Upper lobe of left lung (tissue), 6 donors: ENCODE data around the gene GAST. TPM values are rescaled to one million over a fixed set of nuclear protein-coding genes. Genes with fewer than 3 reads are reported as not detected.

Experiments
- ATAC-seq, 2 donors: fragments of 200-7000 bp; cut with Tn5 transposase; one replicate each; pipeline ENCODE4 v1.9.1; 2022; ENCODE audit warnings: mild to moderate bottlenecking in 2 of 2, moderate library complexity in 2 of 2; ENCODE audit not compliant: low FRiP score in 2 of 2
- DNase-seq, 2 donors: peaks; one replicate each; pipeline ENCODE4 v3.0.0-alpha.2; 2019 to 2020
- H3K27ac ChIP-seq, 4 donors: fragments of 200-600 bp; sonication (generic); one replicate each; pipeline ENCODE4 v1.5.1; 2016 to 2019
- H3K27me3 ChIP-seq, 4 donors: fragments of 200-600 bp; sonication (generic); one replicate each; pipeline ENCODE4 v1.5.1; 2017 to 2019
- H3K36me3 ChIP-seq, 4 donors: fragments of 200-600 bp; sonication (generic); one replicate each; pipeline ENCODE4 v1.5.1; 2016 to 2019
- H3K4me1 ChIP-seq, 4 donors: fragments of 200-600 bp; sonication (generic); one replicate each; pipeline ENCODE4 v1.5.1; 2018 to 2019
- H3K4me3 ChIP-seq, 4 donors: fragments of 200-600 bp; sonication (generic); one replicate each; pipeline ENCODE4 v1.5.1; 2017 to 2019; ENCODE audit warnings: mild to moderate bottlenecking in 2 of 4, moderate library complexity in 1 of 4
- H3K9me3 ChIP-seq, 4 donors: fragments of 200-600 bp; sonication (generic); one replicate each; pipeline ENCODE4 v1.5.1; 2018 to 2019
- CTCF ChIP-seq, 6 experiments: fragments of 450-650 bp in 4 of 6; fragments of 200-600 bp in 2 of 6; sonication (generic) in 2 of 6; IDR thresholded peaks; one replicate each; pipeline ENCODE4 v1.5.1; 2016 to 2019; ENCODE audit warnings: antibody characterized with exemption in 6 of 6
- EP300 ChIP-seq, 4 donors: sonication (generic); formaldehyde crosslinking; IDR thresholded peaks; one replicate each; pipeline ENCODE4 v1.5.1; 2017; ENCODE audit warnings: antibody characterized with exemption in 4 of 4, control low read depth in 2 of 4
- POLR2A ChIP-seq, 4 donors: fragments of 450-650 bp; IDR thresholded peaks; one replicate each; pipeline ENCODE4 v1.5.1; 2016 to 2017; ENCODE audit warnings: antibody characterized with exemption in 4 of 4, mild to moderate bottlenecking in 2 of 4
- POLR2AphosphoS5 ChIP-seq, 2 donors: sonication (generic); formaldehyde crosslinking; IDR thresholded peaks; one replicate each; pipeline ENCODE4 v1.5.1; 2017; ENCODE audit warnings: antibody characterized with exemption in 2 of 2
- WGBS, 2 donors: methylation state at CpG; one replicate each; pipeline ENCODE4 v1.1.5; 2017 to 2018; 5-methylcytosine and 5-hydroxymethylcytosine counted together
- total RNA-seq, 6 donors: library from RNA; depleted of rRNA in 4 of 6; stranded (reverse); fragments of >200 nt in 4 of 6; gene quantifications; one replicate each; pipeline versions ENCODE4 v1.1.0 to v1.2.1, GENCODE V29; 2016 to 2021
- donor health status: DM: no; HTN: no; CAD: no; lungs with moderate emphysema.
- donor health status: DM: no; HTN: yes; CAD: no; lungs with severe emphysema.

Gene GAST
- total RNA-seq, 6 donors from 2014 or later, result not detected

- no peaks in the 10 kb centered on the region for H3K36me3 ChIP-seq
- 63 to 75% methylated on average over 9 of the region's 9 CpGs for WGBS, 2 donors
- H3K9me3 ChIP-seq, result no peaks in the 10 kb centered on the region
These were observed 29.6 kb downstream of the GAST start for GRCh38 chr17:41741709-41742108.

GRCh38 chr17:41748275-41748674, 36.1 kb downstream of the GAST start:
- ATAC-seq, result no peak
- TF ChIP-seq CTCF (IDR thresholded peaks at IDR 0.05) (no peak), POLR2AphosphoS5 (IDR thresholded peaks at IDR 0.05) (no peak), EP300 (IDR thresholded peaks at IDR 0.05) (no peak), POLR2A (IDR thresholded peaks at IDR 0.05) (no peak)
- no peak overlapping the region for H3K4me3 ChIP-seq
- H3K27ac ChIP-seq, result no peak overlapping the region
- no peaks in the 10 kb centered on the region for H3K9me3 ChIP-seq
- H3K4me1 ChIP-seq, result no peaks in the 10 kb centered on the region
- no peak for DNase-seq
- no peaks in the 10 kb centered on the region for H3K27me3 ChIP-seq
- H3K36me3 ChIP-seq, result no peaks in the 10 kb centered on the region
- 86 to 96% methylated on average over 6 of the region's 6 CpGs for WGBS, 2 donors

More at GRCh38 chr17:41741709-41742108, 29.6 kb downstream of the GAST start:
- no peak overlapping the region for H3K4me3 ChIP-seq
- no peak for ATAC-seq
- no peak for DNase-seq
- peaks cover 0 to 6% (median 1%) of the 10 kb centered on the region in 4 donors for H3K27me3 ChIP-seq
- H3K27ac ChIP-seq, result no peak overlapping the region
- peaks cover 0 to 10% (median 2%) of the 10 kb centered on the region in 4 donors for H3K4me1 ChIP-seq
- TF ChIP-seq CTCF (IDR thresholded peaks at IDR 0.05) (no peak), POLR2AphosphoS5 (IDR thresholded peaks at IDR 0.05) (no peak)

- no peak for TF ChIP-seq POLR2AphosphoS5 (IDR thresholded peaks at IDR 0.05)
- TF ChIP-seq EP300 (IDR thresholded peaks at IDR 0.05), result no peak
- TF ChIP-seq POLR2A (IDR thresholded peaks at IDR 0.05), result no peak
- no peak for TF ChIP-seq CTCF (IDR thresholded peaks at IDR 0.05)
- no peak overlapping the region for H3K4me3 ChIP-seq
- 90 to 96% methylated on average over 4 of the region's 4 CpGs for WGBS, 2 donors
- H3K36me3 ChIP-seq, result peaks cover 4 to 21% (median 15%) of the 10 kb centered on the region in 4 donors
- H3K4me1 ChIP-seq, result no peaks in the 10 kb centered on the region
- ATAC-seq, result no peak
- no peaks in the 10 kb centered on the region for H3K9me3 ChIP-seq
- no peak overlapping the region for H3K27ac ChIP-seq
- no peak for DNase-seq
- no peaks in the 10 kb centered on the region for H3K27me3 ChIP-seq
These were observed 38.7 kb downstream of the GAST start for GRCh38 chr17:41750862-41751261.

- 59 to 94% methylated on average over 3 of the region's 3 CpGs for WGBS, 2 donors
- no peaks in the 10 kb centered on the region for H3K9me3 ChIP-seq
- DNase-seq, result no peak
- no peak for ATAC-seq
- no peaks in the 10 kb centered on the region for H3K27me3 ChIP-seq
- peaks cover 7 to 25% (median 19%) of the 10 kb centered on the region in 4 donors for H3K36me3 ChIP-seq
- no peak overlapping the region for H3K27ac ChIP-seq
- H3K4me3 ChIP-seq, result no peak overlapping the region
- H3K4me1 ChIP-seq, result no peaks in the 10 kb centered on the region
- no peak for TF ChIP-seq POLR2AphosphoS5 (IDR thresholded peaks at IDR 0.05)
- no peak for TF ChIP-seq CTCF (IDR thresholded peaks at IDR 0.05)
- no peak for TF ChIP-seq EP300 (IDR thresholded peaks at IDR 0.05)
- no peak for TF ChIP-seq POLR2A (IDR thresholded peaks at IDR 0.05)
These were observed 39.2 kb downstream of the GAST start for GRCh38 chr17:41751288-41751687.

- 89 to 91% methylated on average over 11 to 12 of the region's 12 CpGs for WGBS, 2 donors
- Histone ChIP-seq H3K27ac (no peak overlapping the region), H3K4me1 (no peaks in the 10 kb centered on the region), H3K27me3 (no peaks in the 10 kb centered on the region), H3K36me3 (peaks cover 13 to 50% (median 44%) of the 10 kb centered on the region in 4 donors), H3K9me3 (no peaks in the 10 kb centered on the region), H3K4me3 (no peak overlapping the region)
- DNase-seq, result no peak
- ATAC-seq, result no peak
- TF ChIP-seq POLR2AphosphoS5 (IDR thresholded peaks at IDR 0.05), result no peak
- no peak for TF ChIP-seq EP300 (IDR thresholded peaks at IDR 0.05)
- no peak for TF ChIP-seq CTCF (IDR thresholded peaks at IDR 0.05)
- TF ChIP-seq POLR2A (IDR thresholded peaks at IDR 0.05), result no peak
These were observed 41.9 kb downstream of the GAST start for GRCh38 chr17:41754066-41754465.
